Activated naive CD8-positive, alpha-beta T cell treated with anti-CD3 and anti-CD28 coated beads, Interleukin-2, amount 50 U/mL, for 24 hours (primary cell): Measurements from ENCODE around the gene BBC3.
"Not testable (repeated sequence)": the region's sequence is repeated elsewhere in the genome, so short reads cannot be mapped to it uniquely, and the experiment has no call there.

Experiments used
- ATAC-seq: fragments of 150-1000 bp; cut with Tn5 transposase; one replicate; pipeline ENCODE4 v1.10.0; 2021
- DNase-seq: peaks from one replicate; pipeline ENCODE4 v3.0.0; 2021
- H3K27ac Mint-ChIP-seq: one replicate; pipeline ENCODE4 v1.8.0; 2021; ENCODE audit warnings: mild to moderate bottlenecking, mixed read lengths
- H3K27me3 Mint-ChIP-seq: one replicate; pipeline ENCODE4 v1.8.0; 2021; ENCODE audit warnings: mixed read lengths
- H3K36me3 Mint-ChIP-seq: one replicate; pipeline ENCODE4 v1.8.0; 2021; ENCODE audit warnings: low read depth, mixed read lengths
- H3K4me1 Mint-ChIP-seq: one replicate; pipeline ENCODE4 v1.8.0; 2021; ENCODE audit warnings: mixed read lengths
- H3K4me3 Mint-ChIP-seq: one replicate; pipeline ENCODE4 v1.8.0; 2021; ENCODE audit warnings: mild to moderate bottlenecking, moderate library complexity, mixed read lengths
- H3K9me3 Mint-ChIP-seq: one replicate; pipeline ENCODE4 v1.8.0; 2021; ENCODE audit warnings: mixed read lengths

BBC3 gene

GRCh38 chr19:47230921-47231214 lies at the start of gene BBC3:
Gene BBC3, minus strand, starts transcription at chr19:47231199. Its CDS starts 2,768 bp downstream, at chr19:47228431.
- Mint-ChIP-seq H3K27me3 (peaks cover under 1% of the 10 kb centered on the region), H3K4me1 (peaks cover 33% of the 10 kb centered on the region), H3K9me3 (no peaks in the 10 kb centered on the region), H3K4me3 (peak within 1 kb of the TSS; percentile 75), H3K27ac (peak within 1 kb of the TSS; percentile 77), H3K36me3 (no peaks in the 10 kb centered on the region)
- ATAC-seq, result no peak
- DNase-seq, result no peak

- H3K27ac Mint-ChIP-seq, result no peak overlapping the region
- H3K4me3 Mint-ChIP-seq, result no peak overlapping the region
- H3K4me1 Mint-ChIP-seq, result peaks cover 12% of the 10 kb centered on the region
- H3K36me3 Mint-ChIP-seq, result peaks cover 6% of the 10 kb centered on the region
- H3K27me3 Mint-ChIP-seq, result no peaks in the 10 kb centered on the region
- DNase-seq (peak; percentile 69), ATAC-seq (no peak)
- no peaks in the 10 kb centered on the region for H3K9me3 Mint-ChIP-seq
Observed at GRCh38 chr19:47280183-47280797, 49.3 kb upstream of the BBC3 start.

GRCh38 chr19:47276513-47276912 lies 45.5 kb upstream of the BBC3 start:
- not testable (repeated sequence) for H3K27ac Mint-ChIP-seq, H3K36me3 Mint-ChIP-seq, H3K9me3 Mint-ChIP-seq, ATAC-seq, DNase-seq, H3K27me3 Mint-ChIP-seq, H3K4me3 Mint-ChIP-seq
- H3K4me1 Mint-ChIP-seq, result peaks cover 23% of the 10 kb centered on the region

- Mint-ChIP-seq H3K27ac (peak overlapping the region; percentile 77), H3K4me3 (peak overlapping the region; percentile 75), H3K36me3 (peaks cover 6% of the 10 kb centered on the region), H3K9me3 (no peaks in the 10 kb centered on the region), H3K4me1 (peaks cover 23% of the 10 kb centered on the region), H3K27me3 (no peaks in the 10 kb centered on the region)
- no peak for DNase-seq
- ATAC-seq, result no peak
Observed at GRCh38 chr19:47275791-47276461, 44.9 kb upstream of the BBC3 start.

GRCh38 chr19:47274891-47275761 lies 44.1 kb upstream of the BBC3 start:
- Mint-ChIP-seq H3K27ac (peak overlapping the region; percentile 77), H3K4me3 (peak overlapping the region; percentile 75), H3K4me1 (peaks cover 23% of the 10 kb centered on the region), H3K27me3 (no peaks in the 10 kb centered on the region), H3K9me3 (no peaks in the 10 kb centered on the region), H3K36me3 (peaks cover 6% of the 10 kb centered on the region)
- DNase-seq (peak; percentile 26), ATAC-seq (peak; percentile 5)

- DNase-seq (peak; percentile 100), ATAC-seq (peak; percentile 77)
- Mint-ChIP-seq H3K4me1 (peaks cover 19% of the 10 kb centered on the region), H3K36me3 (peaks cover 6% of the 10 kb centered on the region), H3K9me3 (no peaks in the 10 kb centered on the region), H3K27ac (peak within 1 kb of the TSS; percentile 90), H3K4me3 (peak within 1 kb of the TSS; percentile 83), H3K27me3 (no peaks in the 10 kb centered on the region)
Observed at GRCh38 chr19:47274071-47274890, 43.3 kb upstream of the BBC3 start, which contains the start of gene INAFM1. Gene INAFM1, plus strand, starts transcription at chr19:47274885. Its CDS starts 35 bp downstream, at chr19:47274920.

- peaks cover 19% of the 10 kb centered on the region for H3K4me1 Mint-ChIP-seq
- H3K36me3 Mint-ChIP-seq, result peaks cover 8% of the 10 kb centered on the region
- DNase-seq (peak; percentile 88), ATAC-seq (peak; percentile 83)
- H3K27me3 Mint-ChIP-seq, result no peaks in the 10 kb centered on the region
- peak overlapping the region; percentile 90 for H3K27ac Mint-ChIP-seq
- H3K9me3 Mint-ChIP-seq, result no peaks in the 10 kb centered on the region
- H3K4me3 Mint-ChIP-seq, result peak overlapping the region; percentile 83
Observed at GRCh38 chr19:47273313-47274070, 42.5 kb upstream of the BBC3 start.

- Mint-ChIP-seq H3K9me3 (no peaks in the 10 kb centered on the region), H3K36me3 (peaks cover 9% of the 10 kb centered on the region), H3K27me3 (no peaks in the 10 kb centered on the region), H3K4me3 (peak overlapping the region; percentile 83), H3K27ac (peak overlapping the region; percentile 46), H3K4me1 (peaks cover 17% of the 10 kb centered on the region)
- ATAC-seq (no peak), DNase-seq (peak; percentile 61)
Observed at GRCh38 chr19:47272448-47273312, 41.7 kb upstream of the BBC3 start.

- Mint-ChIP-seq H3K36me3 (peaks cover 9% of the 10 kb centered on the region), H3K4me3 (no peak overlapping the region), H3K27ac (peak overlapping the region; percentile 46), H3K9me3 (no peaks in the 10 kb centered on the region), H3K4me1 (peaks cover 17% of the 10 kb centered on the region), H3K27me3 (no peaks in the 10 kb centered on the region)
- ATAC-seq, result no peak
- DNase-seq, result no peak
Observed at GRCh38 chr19:47271949-47272348, 41.0 kb upstream of the BBC3 start.

GRCh38 chr19:47270408-47270807 lies 39.4 kb upstream of the BBC3 start:
- Mint-ChIP-seq H3K27me3 (no peaks in the 10 kb centered on the region), H3K36me3 (peaks cover 8% of the 10 kb centered on the region), H3K27ac (no peak overlapping the region), H3K4me1 (peaks cover 12% of the 10 kb centered on the region), H3K9me3 (no peaks in the 10 kb centered on the region), H3K4me3 (no peak overlapping the region)
- ATAC-seq, result no peak
- no peak for DNase-seq

- Mint-ChIP-seq H3K27me3 (no peaks in the 10 kb centered on the region), H3K4me1 (peaks cover 9% of the 10 kb centered on the region), H3K4me3 (no peak overlapping the region), H3K9me3 (no peaks in the 10 kb centered on the region), H3K36me3 (peaks cover 10% of the 10 kb centered on the region), H3K27ac (no peak overlapping the region)
- ATAC-seq, result no peak
- no peak for DNase-seq
Observed at GRCh38 chr19:47269596-47269995, 38.6 kb upstream of the BBC3 start.

GRCh38 chr19:47268028-47268427 lies 37.0 kb upstream of the BBC3 start:
- H3K36me3 Mint-ChIP-seq, result peaks cover 14% of the 10 kb centered on the region
- H3K9me3 Mint-ChIP-seq, result no peaks in the 10 kb centered on the region
- H3K4me3 Mint-ChIP-seq, result no peak overlapping the region
- H3K4me1 Mint-ChIP-seq, result peaks cover 8% of the 10 kb centered on the region
- no peaks in the 10 kb centered on the region for H3K27me3 Mint-ChIP-seq
- ATAC-seq, result no peak
- no peak for DNase-seq
- H3K27ac Mint-ChIP-seq, result no peak overlapping the region

- ATAC-seq (no peak), DNase-seq (no peak)
- H3K36me3 Mint-ChIP-seq, result peaks cover 16% of the 10 kb centered on the region
- H3K27me3 Mint-ChIP-seq, result no peaks in the 10 kb centered on the region
- no peak overlapping the region for H3K27ac Mint-ChIP-seq
- H3K9me3 Mint-ChIP-seq, result no peaks in the 10 kb centered on the region
- H3K4me1 Mint-ChIP-seq, result peaks cover 3% of the 10 kb centered on the region
- H3K4me3 Mint-ChIP-seq, result no peak overlapping the region
Observed at GRCh38 chr19:47267350-47267759, 36.4 kb upstream of the BBC3 start.
